Large intestine (tissue), 3 donors: ENCODE results near the gene DHFR. TPM values are rescaled to one million over a fixed set of nuclear protein-coding genes. Genes with fewer than 3 reads are reported as not detected.

ENCODE experiments used
- DNase-seq, 2 donors: peaks; one replicate each; pipeline versions ENCODE4 v3.0.0 to v3.0.0-alpha.2; 2013
- H3K27ac ChIP-seq: one replicate; pipeline ENCODE4 v1.5.1; 2013; ENCODE audit warnings: low read length
- H3K27me3 ChIP-seq: 2 replicates; pipeline ENCODE4 v1.6.1; 2013; ENCODE audit warnings: low read length; ENCODE audit not compliant: control insufficient read depth, insufficient read depth
- H3K36me3 ChIP-seq: 2 replicates; pipeline ENCODE4 v1.6.1; 2013; ENCODE audit warnings: low read length; ENCODE audit not compliant: control insufficient read depth, insufficient read depth
- H3K4me1 ChIP-seq: one replicate; pipeline ENCODE4 v1.6.1; 2013; ENCODE audit warnings: low read length; ENCODE audit not compliant: control insufficient read depth, insufficient read depth
- H3K4me3 ChIP-seq: one replicate; pipeline ENCODE4 v1.5.1; 2013; ENCODE audit warnings: low read length
- H3K9me3 ChIP-seq: one replicate; pipeline ENCODE4 v1.6.1; 2013; ENCODE audit warnings: mild to moderate bottlenecking, low read depth, low read length, moderate library complexity; ENCODE audit not compliant: control insufficient read depth
- WGBS: methylation state at CpG from one replicate; pipeline ENCODE4 v1.1.5; 2013; ENCODE audit warnings: low lambda C conversion rate; ENCODE audit not compliant: insufficient coverage; 5-methylcytosine and 5-hydroxymethylcytosine counted together
- polyA plus RNA-seq: library from polyadenylated mRNA; unstranded; fragments of 120-200 nt; gene quantifications from one replicate; pipeline ENCODE4 v1.2.1, GENCODE V29; 2013

Gene DHFR
- polyA plus RNA-seq, 1 donor = 50.7 TPM

DNA sequence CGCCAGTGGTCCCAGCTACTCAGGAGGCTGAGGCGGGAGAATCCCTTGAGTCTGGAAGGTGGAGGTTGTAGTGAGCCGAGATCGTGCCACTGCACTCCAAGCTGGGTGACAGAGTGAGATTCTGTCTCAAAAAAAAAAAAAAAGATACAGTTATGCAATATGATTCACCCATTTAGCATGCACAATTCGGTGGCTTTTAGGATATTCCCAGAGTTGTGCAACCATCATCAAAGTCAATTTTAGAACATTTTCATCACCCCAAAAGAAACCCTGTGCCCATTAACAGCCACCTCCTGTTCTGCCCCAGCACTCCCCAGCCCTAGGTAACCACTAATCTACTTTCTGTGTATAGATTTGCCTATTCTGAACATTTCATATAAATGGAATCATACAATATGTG lies 4.3 kb upstream of the DHFR start:
- no CpG with 5 or more reads among the region's 5 CpGs for WGBS
- H3K27me3 ChIP-seq = no peaks in the 10 kb centered on the region
- H3K27ac ChIP-seq = no peak overlapping the region
- no peak overlapping the region for H3K4me3 ChIP-seq
- DNase-seq = no peak
- peaks cover 45% of the 10 kb centered on the region for H3K36me3 ChIP-seq
- H3K4me1 ChIP-seq = peaks cover 2% of the 10 kb centered on the region
- no peaks in the 10 kb centered on the region for H3K9me3 ChIP-seq

GRCh38 chr5:80656425-80656824 lies 1.6 kb upstream of the DHFR start:
- Histone ChIP-seq H3K4me3 (no peak overlapping the region), H3K27me3 (no peaks in the 10 kb centered on the region), H3K27ac (no peak overlapping the region), H3K36me3 (peaks cover 32% of the 10 kb centered on the region), H3K4me1 (peaks cover 2% of the 10 kb centered on the region), H3K9me3 (no peaks in the 10 kb centered on the region)
- no CpG with 5 or more reads among the region's 1 CpG for whole genome bisulfite sequencing
- DNase-seq = no peak

DNA sequence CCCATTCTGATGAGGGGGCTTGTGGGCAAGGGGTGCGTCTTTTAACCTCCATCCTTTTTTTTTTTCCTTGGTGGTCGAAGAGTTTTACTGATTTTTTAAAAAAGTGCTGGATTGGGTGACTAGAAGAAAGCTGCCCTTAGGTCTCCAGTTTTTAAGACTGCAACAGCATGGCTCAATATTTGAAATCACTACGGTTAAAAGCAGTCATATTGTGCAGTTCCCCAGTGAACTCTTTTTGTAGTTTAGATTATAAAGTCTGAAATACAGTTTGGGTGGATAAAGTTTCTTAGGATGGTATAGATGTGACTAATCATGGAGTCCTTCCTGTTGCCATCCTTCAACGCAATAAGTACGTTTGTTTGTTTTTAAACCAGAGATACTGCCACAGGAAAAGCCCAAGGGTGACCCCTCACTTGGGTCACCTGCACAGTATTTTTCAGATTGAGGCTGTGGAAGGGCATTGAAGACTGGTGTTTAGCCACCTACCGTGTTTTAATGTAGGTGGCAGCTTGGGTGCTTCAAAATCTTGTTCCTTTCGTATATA lies 520 bp upstream of the DHFR start:
- WGBS = no CpG with 5 or more reads among the region's 7 CpGs
- H3K36me3 ChIP-seq = peaks cover 32% of the 10 kb centered on the region
- H3K27me3 ChIP-seq = no peaks in the 10 kb centered on the region
- peaks cover 2% of the 10 kb centered on the region for H3K4me1 ChIP-seq
- H3K9me3 ChIP-seq = no peaks in the 10 kb centered on the region
- H3K4me3 ChIP-seq = peak overlapping the region; percentile 67
- peak overlapping the region; percentile 70 for H3K27ac ChIP-seq
- peak in 1 of 2 donors; percentile 4 for DNase-seq

DNA sequence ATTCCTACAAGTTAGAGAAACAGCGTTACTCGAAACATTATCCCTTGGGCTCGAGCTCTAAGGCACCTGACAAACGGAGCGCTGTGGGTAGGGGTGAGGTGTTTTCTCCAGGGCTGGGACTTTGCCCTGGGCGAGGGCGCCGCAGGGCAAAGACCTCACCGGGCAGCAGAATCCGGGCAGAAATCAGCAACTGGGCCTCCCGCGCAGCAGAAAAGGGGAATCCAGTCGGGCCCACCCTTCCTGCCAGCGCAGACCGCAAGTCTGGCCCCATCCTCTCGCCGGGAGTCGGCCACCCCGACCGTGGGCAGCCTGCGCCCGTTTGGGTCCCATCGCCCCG lies 761 bp downstream of the DHFR start:
- H3K9me3 ChIP-seq = no peaks in the 10 kb centered on the region
- H3K36me3 ChIP-seq = peaks cover 19% of the 10 kb centered on the region
- H3K27ac ChIP-seq = peak overlapping the region; percentile 86
- H3K4me1 ChIP-seq = peaks cover 2% of the 10 kb centered on the region
- peak overlapping the region; percentile 52 for H3K4me3 ChIP-seq
- no CpG with 5 or more reads among the region's 24 CpGs for WGBS
- DNase-seq = peak; percentile 80 to 89
- H3K27me3 ChIP-seq = no peaks in the 10 kb centered on the region

DNA sequence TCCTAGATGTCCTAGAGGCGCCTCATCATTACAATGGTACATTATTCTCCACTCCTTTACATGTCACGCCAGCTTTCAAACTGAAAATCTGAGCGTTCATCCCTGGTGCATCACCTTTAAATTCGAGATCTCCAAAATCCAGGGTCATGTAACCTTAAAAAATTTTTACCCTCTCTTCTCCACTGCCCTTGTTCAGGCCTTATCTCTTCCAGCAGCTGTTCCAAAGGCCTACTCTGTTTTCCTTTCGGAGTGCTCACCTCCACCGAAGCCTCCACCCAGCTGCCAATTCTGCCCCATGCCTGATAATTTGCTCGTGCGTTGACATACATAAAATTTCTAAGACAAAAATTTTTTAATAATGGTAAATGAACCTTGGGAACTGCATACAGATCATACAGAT lies 1.3 kb downstream of the DHFR start:
- Histone ChIP-seq H3K27ac (peak overlapping the region; percentile 86), H3K9me3 (no peaks in the 10 kb centered on the region), H3K27me3 (no peaks in the 10 kb centered on the region), H3K4me1 (peaks cover 2% of the 10 kb centered on the region), H3K4me3 (peak overlapping the region; percentile 52), H3K36me3 (peaks cover 18% of the 10 kb centered on the region)
- peak in 1 of 2 donors; percentile 43 for DNase-seq
- 48% methylated on average over 2 of the region's 8 CpGs for WGBS

DNA sequence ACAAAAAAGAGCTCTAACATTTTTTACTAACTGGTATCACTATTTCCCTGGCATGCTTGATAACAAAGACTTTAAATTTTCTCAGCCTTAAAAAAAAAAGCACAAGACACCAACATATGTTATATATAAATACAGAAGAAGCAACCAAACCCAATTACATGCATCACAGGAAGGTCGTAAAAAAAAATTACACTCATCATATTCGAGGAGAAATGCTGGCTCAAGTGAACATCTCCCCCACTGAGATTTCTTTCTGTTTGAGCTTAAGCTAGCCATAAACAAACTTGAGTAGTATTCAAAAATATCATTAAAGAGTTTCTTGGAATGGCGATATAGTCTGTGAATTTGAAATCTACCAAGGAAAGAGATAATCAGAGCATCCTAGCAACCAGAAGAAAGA lies 7.9 kb downstream of the DHFR start:
- no peak for DNase-seq
- Histone ChIP-seq H3K27ac (no peak overlapping the region), H3K9me3 (no peaks in the 10 kb centered on the region), H3K36me3 (peaks cover 29% of the 10 kb centered on the region), H3K4me3 (no peak overlapping the region), H3K27me3 (no peaks in the 10 kb centered on the region), H3K4me1 (no peaks in the 10 kb centered on the region)
- WGBS = 100% methylated on average over 1 of the region's 3 CpGs

- Histone ChIP-seq H3K4me1 (no peaks in the 10 kb centered on the region), H3K27me3 (no peaks in the 10 kb centered on the region), H3K36me3 (peaks cover 38% of the 10 kb centered on the region), H3K9me3 (no peaks in the 10 kb centered on the region), H3K4me3 (no peak overlapping the region), H3K27ac (no peak overlapping the region)
- no peak for DNase-seq
- WGBS = no CpG with 5 or more reads among the region's 4 CpGs
These were observed 9.9 kb downstream of the DHFR start for GRCh38 chr5:80644900-80645299.

GRCh38 chr5:80641353-80641752 lies 13.4 kb downstream of the DHFR start:
- peaks cover 34% of the 10 kb centered on the region for H3K36me3 ChIP-seq

GRCh38 chr5:80634193-80634592 lies 20.6 kb downstream of the DHFR start:
- Histone ChIP-seq H3K9me3 (no peaks in the 10 kb centered on the region), H3K4me3 (no peak overlapping the region), H3K27me3 (no peaks in the 10 kb centered on the region), H3K27ac (no peak overlapping the region), H3K36me3 (peaks cover 22% of the 10 kb centered on the region), H3K4me1 (no peaks in the 10 kb centered on the region)
- no peak for DNase-seq

More at GRCh38 chr5:80641353-80641752, 13.4 kb downstream of the DHFR start:
- no peak overlapping the region for H3K4me3 ChIP-seq
- H3K9me3 ChIP-seq = no peaks in the 10 kb centered on the region
- no peak overlapping the region for H3K27ac ChIP-seq
- no peak for DNase-seq
- no peaks in the 10 kb centered on the region for H3K4me1 ChIP-seq
- no peaks in the 10 kb centered on the region for H3K27me3 ChIP-seq
- WGBS = 67% methylated on average over 1 of the region's 4 CpGs

DNA sequence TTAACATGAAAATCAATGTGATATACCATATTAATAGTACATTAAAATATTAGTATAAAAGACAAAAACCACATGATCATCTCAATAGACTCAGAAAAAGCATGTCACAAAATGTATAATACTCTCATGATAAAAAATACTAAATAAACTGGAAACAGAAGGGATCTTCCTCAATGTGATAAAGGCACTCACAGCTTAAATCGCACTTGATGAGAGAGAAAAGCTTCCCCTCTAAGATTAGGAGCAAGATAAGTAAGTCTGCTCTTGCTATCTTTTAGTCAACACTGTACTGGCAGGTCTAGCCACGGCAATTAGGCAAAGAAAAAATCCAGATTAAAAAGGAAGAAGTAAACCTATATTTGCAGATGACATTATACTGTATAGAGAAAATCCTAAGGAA lies 22.1 kb downstream of the DHFR start:
- 69% methylated on average over 2 of the region's 2 CpGs for WGBS
- H3K9me3 ChIP-seq = no peaks in the 10 kb centered on the region
- H3K4me1 ChIP-seq = no peaks in the 10 kb centered on the region
- DNase-seq = no peak
- no peak overlapping the region for H3K4me3 ChIP-seq
- no peak overlapping the region for H3K27ac ChIP-seq
- no peaks in the 10 kb centered on the region for H3K27me3 ChIP-seq
- H3K36me3 ChIP-seq = peaks cover 20% of the 10 kb centered on the region
